Activated CD4-positive, alpha-beta T cell treated with anti-CD3 and anti-CD28 coated beads, Interleukin-2, amount 50 U/mL, for 24 hours (primary cell): ENCODE measurements around the gene EFHD2.
"Not testable (repeated sequence)": the region's sequence is repeated elsewhere in the genome, so short reads cannot be mapped to it uniquely, and the experiment has no call there.

Source experiments
- DNase-seq, 2 donors: peaks; one replicate each; pipeline ENCODE4 v3.0.0-alpha.2; 2020; ENCODE audit warnings: low read depth in 1 of 2, low spot score in 1 of 2

The EFHD2 gene

GRCh38 chr1:15430787-15431570, 21.3 kb downstream of the EFHD2 start:
- peak; percentile 63 to 65 for DNase-seq

- no peak for DNase-seq
Observed at GRCh38 chr1:15431571-15431948, 21.9 kb downstream of the EFHD2 start.

- DNase-seq, result no peak
Observed at GRCh38 chr1:15432324-15432723, 22.6 kb downstream of the EFHD2 start.

- DNase-seq, result no peak
Observed at GRCh38 chr1:15433471-15433870, 23.8 kb downstream of the EFHD2 start.

- not testable (repeated sequence) for DNase-seq
Observed at GRCh38 chr1:15434739-15435138, 25.1 kb downstream of the EFHD2 start.

GRCh38 chr1:15435239-15436077, 25.8 kb downstream of the EFHD2 start:
- DNase-seq, result no peak

GRCh38 chr1:15436881-15437442, 27.3 kb downstream of the EFHD2 start:
- DNase-seq, result no peak

- no peak for DNase-seq
Observed at GRCh38 chr1:15439325-15439724, 29.6 kb downstream of the EFHD2 start.

- no peak for DNase-seq
Observed at GRCh38 chr1:15440357-15440756, 30.7 kb downstream of the EFHD2 start.

GRCh38 chr1:15441247-15441646, 31.6 kb downstream of the EFHD2 start:
- no peak for DNase-seq

- no peak for DNase-seq
Observed at GRCh38 chr1:15442119-15442518, 32.4 kb downstream of the EFHD2 start.

- DNase-seq, result no peak
Observed at GRCh38 chr1:15442759-15443158, 33.1 kb downstream of the EFHD2 start.

GRCh38 chr1:15443281-15443680, 33.6 kb downstream of the EFHD2 start:
- DNase-seq, result no peak

GRCh38 chr1:15444468-15445389, 35.0 kb downstream of the EFHD2 start:
- DNase-seq, result no peak

GRCh38 chr1:15445390-15446122, 35.9 kb downstream of the EFHD2 start:
- DNase-seq, result no peak

- DNase-seq, result no peak
Observed at GRCh38 chr1:15446212-15446611, 36.5 kb downstream of the EFHD2 start.

GRCh38 chr1:15448877-15449462, 39.3 kb downstream of the EFHD2 start:
- no peak for DNase-seq

- DNase-seq, result no peak
Observed at GRCh38 chr1:15449567-15449966, 39.9 kb downstream of the EFHD2 start.

- no peak for DNase-seq
Observed at GRCh38 chr1:15451014-15451722, 41.5 kb downstream of the EFHD2 start.
